GM12878 (cell line): ENCODE results near the gene GNG10. TPM values are rescaled to one million over a fixed set of nuclear protein-coding genes. Genes with fewer than 3 reads are reported as not detected.

Experiments used
- ATAC-seq: fragments of 200-7000 bp; cut with Tn5 transposase; 3 replicates; pipeline ENCODE4 v1.9.1; 2020; ENCODE audit warnings: mild to moderate bottlenecking, moderate library complexity
- BruUV-seq: library from RNA; stranded (reverse); fragments of 400-500 nt; replicated peaks from 2 replicates; lab custom pipeline; 2021; lab: Mats Ljungman, UMichigan
- CTCF ChIA-PET: fragments of 300-600 bp; sonication (Branson Sonifier 250); formaldehyde crosslinking; extraction: SDS; loops from one replicate; lab custom pipeline; 2021; ENCODE audit warnings: inconsistent platforms; lab: Yijun Ruan, JAX
- POLR2A ChIA-PET: fragments of 350-600 bp; formaldehyde crosslinking; extraction: SDS; loops from one replicate; lab custom pipeline; 2021; ENCODE audit warnings: inconsistent platforms; lab: Charles Lee
- RAD21 ChIA-PET: fragments of 300-600 bp; sonication (Branson Sonifier 250); formaldehyde crosslinking; loops from one replicate; lab custom pipeline; 2023; ENCODE audit warnings: antibody characterized with exemption; ENCODE audit not compliant: unreplicated experiment; lab: Charles Lee
- SMC1A ChIA-PET: fragments of 300-600 bp; sonication (Branson Sonifier 250); formaldehyde crosslinking; loops from one replicate; lab custom pipeline; 2023; ENCODE audit not compliant: unreplicated experiment, uncharacterized antibody; lab: Charles Lee
- DNase-seq: peaks from one replicate; pipeline ENCODE4 v3.0.0-alpha.2; 2011; ENCODE audit warnings: low read depth, low spot score
- FAIRE-seq: peaks from 3 replicates; lab custom pipeline; 2011; peaks lifted over from hg19 to GRCh38; lab: Jason Lieb, UNC
- H2AFZ ChIP-seq: 2 replicates; pipeline ENCODE4 v1.6.0; 2011; ENCODE audit warnings: low read depth, low read length, control low read depth; ENCODE audit not compliant: control insufficient read depth
- H3K27ac ChIP-seq: 2 replicates; pipeline ENCODE4 v1.5.1; 2011; ENCODE audit warnings: control low read depth; ENCODE audit not compliant: control insufficient read depth, insufficient read depth
- H3K27me3 ChIP-seq, 2 experiments: replicated peaks in 1 of 2; 2 replicates each; pipeline versions ENCODE4 v1.6.0 to v1.6.1; 2011; ENCODE audit warnings: low read length in 1 of 2; ENCODE audit not compliant: control insufficient read depth in 2 of 2, insufficient read depth in 2 of 2
- H3K36me3 ChIP-seq, 2 experiments: 2 replicates each; pipeline ENCODE4 v1.5.1; 2011; ENCODE audit warnings: low read length in 1 of 2; ENCODE audit not compliant: control insufficient read depth in 2 of 2, insufficient read depth in 2 of 2
- H3K4me1 ChIP-seq: 2 replicates; pipeline ENCODE4 v1.6.1; 2011; ENCODE audit warnings: mild to moderate bottlenecking, low read length, moderate library complexity, mixed read lengths; ENCODE audit not compliant: control insufficient read depth, insufficient read depth
- H3K4me2 ChIP-seq: 2 replicates; pipeline ENCODE4 v1.6.0; 2011; ENCODE audit warnings: control low read depth; ENCODE audit not compliant: control insufficient read depth, insufficient read depth
- H3K4me3 ChIP-seq: fragments of 200-600 bp; sonication (generic); 2 replicates; pipeline ENCODE4 v1.5.1; 2016
- H3K79me2 ChIP-seq: 2 replicates; pipeline ENCODE4 v1.6.0; 2011; ENCODE audit warnings: low read length; ENCODE audit not compliant: control insufficient read depth, insufficient read depth
- H3K9ac ChIP-seq: 2 replicates; pipeline ENCODE4 v1.8.0; 2011; ENCODE audit warnings: low read length, control low read depth, mixed read lengths; ENCODE audit not compliant: control insufficient read depth, insufficient read depth
- H3K9me3 ChIP-seq: replicated peaks from 3 replicates; pipeline ENCODE4 v1.5.1; 2011; ENCODE audit warnings: mild to moderate bottlenecking, low read length; ENCODE audit not compliant: control insufficient read depth, insufficient read depth
- H4K20me1 ChIP-seq: 2 replicates; pipeline ENCODE4 v1.6.0; 2011; ENCODE audit not compliant: control insufficient read depth, insufficient read depth
- IKZF2 ChIP-seq, 2 experiments: fragments of 450-650 bp; IDR thresholded peaks; 2 replicates each; pipeline ENCODE4 v1.6.1; 2017; ENCODE audit warnings: mild to moderate bottlenecking in 2 of 2, moderate library complexity in 2 of 2
- LARP7 ChIP-seq: fragments of 450-650 bp; IDR thresholded peaks from 2 replicates; pipeline ENCODE4 v1.6.1; 2017; ENCODE audit warnings: mild to moderate bottlenecking
- MEF2B ChIP-seq: fragments of 450-650 bp; IDR thresholded peaks from 2 replicates; pipeline ENCODE4 v1.6.1; 2018; ENCODE audit warnings: mild to moderate bottlenecking, moderate library complexity; ENCODE audit not compliant: partially characterized antibody, poor library complexity, severe bottlenecking
- NR2F1 ChIP-seq: fragments of 450-650 bp; conservative IDR thresholded peaks from 2 replicates; pipeline ENCODE4 v1.6.1; 2017; ENCODE audit warnings: mild to moderate bottlenecking
- PML ChIP-seq: IDR thresholded peaks from 2 replicates; pipeline ENCODE4 v1.6.1; 2012; ENCODE audit warnings: low read length, inconsistent platforms
- POU2F2 ChIP-seq: IDR thresholded peaks from 3 replicates; pipeline ENCODE4 v1.6.1; 2011; ENCODE audit warnings: low read depth, mild to moderate bottlenecking, low read length, borderline replicate concordance
- SIX5 ChIP-seq: IDR thresholded peaks from 2 replicates; pipeline ENCODE4 v1.6.1; 2011; ENCODE audit warnings: mild to moderate bottlenecking, low read depth, low read length, moderate library complexity; ENCODE audit not compliant: severe bottlenecking
- WRNIP1 ChIP-seq: IDR thresholded peaks from 2 replicates; pipeline ENCODE4 v1.6.1; 2011; ENCODE audit warnings: low read depth, low read length, improper control_type of control experiment, borderline replicate concordance
- ZBED1 ChIP-seq: IDR thresholded peaks from 2 replicates; pipeline ENCODE4 v1.6.1; 2016; ENCODE audit warnings: borderline replicate concordance
- WGBS: methylation state at CpG from one replicate; pipeline ENCODE4 v1.1.6; 2016; ENCODE audit warnings: low lambda C conversion rate; ENCODE audit not compliant: insufficient replicate concordance, insufficient coverage; ENCODE audit errors: missing lambda C conversion rate; 5-methylcytosine and 5-hydroxymethylcytosine counted together
- in situ Hi-C: fragments of 300-500 bp; cut with MboI; formaldehyde crosslinking; loops from 9 replicates; pipeline ENCODE4 v1.14.3; 2018; ENCODE audit warnings: mixed read lengths
- intact Hi-C: fragments of 100-400 bp; cut with micrococcal nuclease; formaldehyde crosslinking; loops from one replicate; pipeline ENCODE4 v1.14.2; 2022; ENCODE audit not compliant: unreplicated experiment
- polyA plus RNA-seq, 11 experiments: library from polyadenylated mRNA; depleted of rRNA in 4 of 11; unstranded in 6 of 11; stranded (reverse) in 5 of 11; fragments of >200 nt; fragmentation: Nextera tagmentation in 4 of 11; fragmentation: Illumina TruSeq in 1 of 11; extraction: Ambion mirVana in 4 of 11; extraction: Trizol in 1 of 11; gene quantifications; 1 replicate in 1 of 11; 2 replicates in 10 of 11; pipeline versions ENCODE4 v1.2.1 to v1.2.3, GENCODE V29; 2011 to 2016; ENCODE audit warnings: inconsistent platforms in 2 of 11, missing spikeins in 2 of 11, low read depth in 1 of 11
- total RNA-seq, 4 experiments: library from RNA; depleted of rRNA in 3 of 4; stranded (reverse); fragments of >200 nt in 3 of 4; fragmentation: Illumina TruSeq in 1 of 4; extraction: Trizol in 1 of 4; gene quantifications; 2 replicates each; pipeline versions ENCODE4 v1.2.1 to v1.2.3, GENCODE V29; 2013 to 2021
- TF ChIP-seq, protein P1 (sequence below): IDR thresholded peaks from 2 replicates; pipeline ENCODE4 v1.6.1; 2012; ENCODE audit warnings: low read length, inconsistent platforms

The GNG10 gene
- total and polyA plus RNA-seq, 10 of the 15 experiments (the other 5 are each of a cell fraction or from before 2014, with no cell fraction given): 12.0 to 28.2 (median 22.7) TPM

DNA sequence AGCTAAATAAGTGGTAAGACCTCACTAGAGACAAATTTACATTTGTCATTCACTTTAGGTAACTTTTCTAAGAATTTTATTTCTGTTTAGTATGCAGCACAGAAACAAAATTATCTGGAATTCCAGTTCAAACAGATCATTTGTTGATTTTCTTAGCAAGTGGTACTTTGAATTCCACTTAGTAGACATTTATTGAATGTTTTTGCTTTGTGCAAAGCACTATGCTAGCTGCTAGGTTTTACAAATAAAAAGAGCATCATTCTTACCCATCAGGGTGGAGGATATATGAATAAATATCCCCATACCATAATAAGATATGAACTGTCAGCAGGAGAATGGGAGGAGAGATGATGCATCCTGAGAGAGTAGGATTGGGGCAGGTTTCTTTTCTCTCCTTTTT, 35.4 kb downstream of the GNG10 start:
- Histone ChIP-seq H3K4me1 (no peaks in the 10 kb centered on the region), H4K20me1 (no peaks in the 10 kb centered on the region), H3K4me3 (no peak overlapping the region), H3K4me2 (no peak overlapping the region), H3K27ac (no peak overlapping the region), H3K36me3 (no peaks in the 10 kb centered on the region), H2AFZ (no peak overlapping the region), H3K9me3 (no peaks in the 10 kb centered on the region), H3K27me3 (no peaks in the 10 kb centered on the region), H3K79me2 (no peaks in the 10 kb centered on the region), H3K9ac (no peak overlapping the region)
- no peak for ATAC-seq
- intact Hi-C loops (loop anchor here (10.0 kb wide), 1 partner anchor 262 kb away; no protein-coding TSS in a partner anchor), in situ Hi-C loops (no loop called here)
- DNase-seq: no peak
- TF ChIP-seq WRNIP1: no peak
- no peak for TF ChIP-seq POU2F2
- no peak for TF ChIP-seq PML
- TF ChIP-seq, protein P1, sequence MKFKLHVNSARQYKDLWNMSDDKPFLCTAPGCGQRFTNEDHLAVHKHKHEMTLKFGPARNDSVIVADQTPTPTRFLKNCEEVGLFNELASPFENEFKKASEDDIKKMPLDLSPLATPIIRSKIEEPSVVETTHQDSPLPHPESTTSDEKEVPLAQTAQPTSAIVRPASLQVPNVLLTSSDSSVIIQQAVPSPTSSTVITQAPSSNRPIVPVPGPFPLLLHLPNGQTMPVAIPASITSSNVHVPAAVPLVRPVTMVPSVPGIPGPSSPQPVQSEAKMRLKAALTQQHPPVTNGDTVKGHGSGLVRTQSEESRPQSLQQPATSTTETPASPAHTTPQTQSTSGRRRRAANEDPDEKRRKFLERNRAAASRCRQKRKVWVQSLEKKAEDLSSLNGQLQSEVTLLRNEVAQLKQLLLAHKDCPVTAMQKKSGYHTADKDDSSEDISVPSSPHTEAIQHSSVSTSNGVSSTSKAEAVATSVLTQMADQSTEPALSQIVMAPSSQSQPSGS: no peak
- no peak for TF ChIP-seq ZBED1
- no peak for TF ChIP-seq MEF2B
- TF ChIP-seq NR2F1: no peak
- CTCF ChIA-PET: no interaction called here
- RAD21 ChIA-PET: no interaction called here
- FAIRE-seq: no peak
- BruUV-seq: no TSS peak
- SMC1A ChIA-PET: no interaction called here
- POLR2A ChIA-PET: no interaction called here

GRCh38 chr9:111700776-111701175, 39.4 kb downstream of the GNG10 start:
- no peak overlapping the region for H3K9ac ChIP-seq
- H4K20me1 ChIP-seq: no peaks in the 10 kb centered on the region
- ChIA-PET SMC1A (interaction anchor here (0.7 to 3.7 kb wide), 3 partner anchors 10 to 103 kb away, joined by 3 to 18 read pairs (median 3); no protein-coding TSS in a partner anchor), RAD21 (no interaction called here), POLR2A (no interaction called here), CTCF (interaction anchor here (0.6 to 2.4 kb wide), 3 partner anchors 9 to 209 kb away, joined by 3 to 12 read pairs (median 3); no protein-coding TSS in a partner anchor)
- H3K27ac ChIP-seq: no peak overlapping the region
- no peaks in the 10 kb centered on the region for H3K4me1 ChIP-seq
- no peak overlapping the region for H2AFZ ChIP-seq
- no peak for FAIRE-seq
- 0% methylated on average over 1 of the region's 1 CpG for WGBS
- no peak overlapping the region for H3K4me3 ChIP-seq
- intact Hi-C loops (no loop called here), in situ Hi-C loops (no loop called here)
- no TSS peak for BruUV-seq
- no peaks in the 10 kb centered on the region for H3K27me3 ChIP-seq
- no peak overlapping the region for H3K4me2 ChIP-seq
- H3K36me3 ChIP-seq: no peaks in the 10 kb centered on the region
- DNase-seq: no peak
- no peak for ATAC-seq
- no peak for TF ChIP-seq LARP7
- no peak for TF ChIP-seq SIX5
- no peak for TF ChIP-seq IKZF2 (IDR thresholded peaks at IDR 0.05)
- H3K79me2 ChIP-seq: no peaks in the 10 kb centered on the region
- H3K9me3 ChIP-seq: no peaks in the 10 kb centered on the region
